ENCODE measurements around the gene PACS1. TPM values are rescaled to one million over a fixed set of nuclear protein-coding genes. Genes with fewer than 3 reads are reported as not detected.

PACS1 gene
- total RNA-seq, 2 experiments from 2014 or later = 76.3 to 78.3 TPM

DNA sequence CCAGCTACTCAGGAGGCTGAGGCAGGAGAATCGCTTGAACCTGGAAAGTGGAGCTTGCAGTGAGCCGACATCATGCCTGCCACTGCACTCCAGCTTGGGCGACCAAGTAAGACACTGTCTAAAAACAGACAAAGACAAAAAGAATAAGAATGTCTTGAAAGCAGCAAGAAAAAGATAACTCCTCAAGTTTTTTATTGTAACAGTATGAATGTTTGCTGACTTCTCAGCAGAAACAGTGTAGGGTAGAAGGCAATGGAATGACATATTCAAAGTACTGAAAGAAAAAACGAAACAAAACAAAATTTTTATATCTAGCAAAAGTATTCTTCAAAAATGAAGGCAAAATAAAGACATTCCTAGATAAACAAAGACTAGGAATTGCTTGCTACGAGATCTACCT lies 76.9 kb downstream of the PACS1 start:
- H3K9me3 Mint-ChIP-seq = no peaks in the 10 kb centered on the region
- ChIA-PET CTCF (no interaction called here), POLR2A (no interaction called here)
- intact Hi-C loops (cut with micrococcal nuclease) = no loop called here
- peaks cover 17% of the 10 kb centered on the region for H3K36me3 Mint-ChIP-seq (ENCODE audit: low read depth)
- DNase-seq (no peak), ATAC-seq (no peak)
- peaks cover 61% of the 10 kb centered on the region for H3K4me1 Mint-ChIP-seq (ENCODE audit: low read depth)
- no peaks in the 10 kb centered on the region for H3K27me3 Mint-ChIP-seq
- H3K27ac Mint-ChIP-seq = no peak overlapping the region
- H3K4me3 Mint-ChIP-seq = no peak overlapping the region
- TF ChIP-seq, protein P1, sequence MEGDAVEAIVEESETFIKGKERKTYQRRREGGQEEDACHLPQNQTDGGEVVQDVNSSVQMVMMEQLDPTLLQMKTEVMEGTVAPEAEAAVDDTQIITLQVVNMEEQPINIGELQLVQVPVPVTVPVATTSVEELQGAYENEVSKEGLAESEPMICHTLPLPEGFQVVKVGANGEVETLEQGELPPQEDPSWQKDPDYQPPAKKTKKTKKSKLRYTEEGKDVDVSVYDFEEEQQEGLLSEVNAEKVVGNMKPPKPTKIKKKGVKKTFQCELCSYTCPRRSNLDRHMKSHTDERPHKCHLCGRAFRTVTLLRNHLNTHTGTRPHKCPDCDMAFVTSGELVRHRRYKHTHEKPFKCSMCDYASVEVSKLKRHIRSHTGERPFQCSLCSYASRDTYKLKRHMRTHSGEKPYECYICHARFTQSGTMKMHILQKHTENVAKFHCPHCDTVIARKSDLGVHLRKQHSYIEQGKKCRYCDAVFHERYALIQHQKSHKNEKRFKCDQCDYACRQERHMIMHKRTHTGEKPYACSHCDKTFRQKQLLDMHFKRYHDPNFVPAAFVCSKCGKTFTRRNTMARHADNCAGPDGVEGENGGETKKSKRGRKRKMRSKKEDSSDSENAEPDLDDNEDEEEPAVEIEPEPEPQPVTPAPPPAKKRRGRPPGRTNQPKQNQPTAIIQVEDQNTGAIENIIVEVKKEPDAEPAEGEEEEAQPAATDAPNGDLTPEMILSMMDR (IDR thresholded peaks at IDR 0.05) = no peak

- intact Hi-C loops (cut with micrococcal nuclease) = no loop called here
- DNase-seq (no peak), ATAC-seq (no peak)
- TF ChIP-seq, protein P1 (IDR thresholded peaks at IDR 0.05) = no peak
- no peaks in the 10 kb centered on the region for H3K27me3 Mint-ChIP-seq
- H3K27ac Mint-ChIP-seq = no peak overlapping the region
- H3K4me3 Mint-ChIP-seq = no peak overlapping the region
- peaks cover 22% of the 10 kb centered on the region for H3K36me3 Mint-ChIP-seq (ENCODE audit: low read depth)
- peaks cover 48% of the 10 kb centered on the region for H3K4me1 Mint-ChIP-seq (ENCODE audit: low read depth)
- ChIA-PET POLR2A (no interaction called here), CTCF (interaction anchor here (1.1 to 2.6 kb wide), 4 partner anchors 9 to 105 kb away, joined by 3 to 11 read pairs (median 4); no protein-coding TSS in a partner anchor)
- peaks cover 2% of the 10 kb centered on the region for H3K9me3 Mint-ChIP-seq
These were observed 80.1 kb downstream of the PACS1 start for GRCh38 chr11:66150140-66150539.

DNA sequence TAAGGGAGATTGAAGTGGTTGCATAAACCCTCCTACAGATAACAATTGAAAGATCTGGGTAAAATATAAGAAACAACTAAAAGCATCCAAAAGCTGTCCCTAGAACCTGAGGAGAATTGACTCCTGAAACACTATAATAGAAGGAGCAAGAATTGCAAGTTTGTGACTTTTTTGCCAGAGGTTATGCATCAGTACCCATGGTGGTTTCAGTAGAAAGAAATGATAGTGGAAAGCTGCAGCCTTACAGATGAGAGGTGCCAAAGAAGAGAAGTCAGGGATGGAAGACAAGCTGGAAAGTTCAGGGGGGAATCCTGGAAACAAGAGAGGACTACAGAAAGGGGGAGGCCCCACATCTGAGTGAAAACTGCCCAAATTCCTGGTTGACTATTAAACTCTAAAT lies 80.7 kb downstream of the PACS1 start:
- H3K9me3 Mint-ChIP-seq = peaks cover 2% of the 10 kb centered on the region
- no peak overlapping the region for H3K4me3 Mint-ChIP-seq
- ATAC-seq (no peak), DNase-seq (no peak)
- no peaks in the 10 kb centered on the region for H3K27me3 Mint-ChIP-seq
- peaks cover 46% of the 10 kb centered on the region for H3K4me1 Mint-ChIP-seq (ENCODE audit: low read depth)
- intact Hi-C loops (cut with micrococcal nuclease) = no loop called here
- H3K27ac Mint-ChIP-seq = no peak overlapping the region
- ChIA-PET CTCF (interaction anchor here (1.1 to 2.6 kb wide), 5 partner anchors 9 to 106 kb away, joined by 3 to 11 read pairs (median 5); no protein-coding TSS in a partner anchor), POLR2A (interaction anchor here (1.7 kb wide), 1 partner anchor 15 kb away, joined by 4 read pairs; no protein-coding TSS in a partner anchor)
- H3K36me3 Mint-ChIP-seq (ENCODE audit: low read depth) = peaks cover 16% of the 10 kb centered on the region
- TF ChIP-seq, protein P1 (IDR thresholded peaks at IDR 0.05) = no peak

DNA sequence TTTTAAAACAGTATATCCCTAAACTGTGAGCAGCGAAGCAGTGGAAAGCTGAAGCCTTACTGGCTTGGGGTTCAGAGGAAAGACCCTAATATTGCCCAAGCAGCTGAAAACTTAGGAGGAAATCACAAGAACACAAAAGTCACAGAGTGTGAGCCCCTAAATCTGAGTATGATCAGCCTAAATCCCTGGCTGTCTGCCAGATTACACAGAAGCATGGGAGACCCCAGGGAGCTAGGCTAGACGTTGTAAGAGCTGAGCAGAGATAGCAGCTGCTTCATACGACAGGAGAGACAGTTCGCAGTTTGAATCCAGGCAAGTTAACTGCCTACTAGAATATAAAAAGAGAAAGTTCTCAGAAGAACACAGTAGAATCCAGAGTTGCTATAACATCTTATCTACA lies 81.2 kb downstream of the PACS1 start:
- Mint-ChIP-seq H3K4me1 (ENCODE audit: low read depth) (peaks cover 44% of the 10 kb centered on the region), H3K4me3 (no peak overlapping the region), H3K27ac (no peak overlapping the region), H3K36me3 (ENCODE audit: low read depth) (peaks cover 14% of the 10 kb centered on the region), H3K27me3 (no peaks in the 10 kb centered on the region), H3K9me3 (peaks cover 2% of the 10 kb centered on the region)
- intact Hi-C loops (cut with micrococcal nuclease) = no loop called here
- ATAC-seq (no peak), DNase-seq (no peak)
- ChIA-PET CTCF (interaction anchor here (1.1 to 2.6 kb wide), 5 partner anchors 8 to 106 kb away, joined by 3 to 11 read pairs (median 5); no protein-coding TSS in a partner anchor), POLR2A (interaction anchor here (1.7 kb wide), 1 partner anchor 15 kb away, joined by 4 read pairs; no protein-coding TSS in a partner anchor)
- TF ChIP-seq, protein P1 (IDR thresholded peaks at IDR 0.05) = no peak

DNA sequence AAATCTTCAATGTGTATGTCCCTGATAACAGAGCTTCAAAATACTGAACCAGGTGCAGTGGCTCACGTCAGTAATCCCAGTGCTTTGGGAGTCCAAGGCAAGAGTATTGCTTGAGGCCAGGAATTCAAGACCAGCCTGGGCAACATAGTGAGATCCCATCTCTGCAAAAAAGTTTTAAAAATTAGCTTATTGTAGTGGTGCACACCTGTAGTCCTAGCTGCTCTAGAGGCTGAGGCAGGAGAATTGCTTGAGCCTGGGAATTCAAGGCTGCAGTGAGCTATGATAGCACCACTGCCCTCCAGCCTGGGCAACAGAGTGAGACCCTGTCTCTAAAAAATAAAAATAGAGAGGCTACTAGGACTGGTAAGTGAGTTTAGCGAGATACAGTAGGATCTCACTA lies 84.0 kb downstream of the PACS1 start:
- H3K4me3 Mint-ChIP-seq = no peak overlapping the region
- ATAC-seq (no peak), DNase-seq (no peak)
- H3K9me3 Mint-ChIP-seq = peaks cover 2% of the 10 kb centered on the region
- H3K27me3 Mint-ChIP-seq = no peaks in the 10 kb centered on the region
- TF ChIP-seq, protein P1 (IDR thresholded peaks at IDR 0.05) = no peak
- intact Hi-C loops (cut with micrococcal nuclease) = no loop called here
- no peak overlapping the region for H3K27ac Mint-ChIP-seq
- CTCF ChIA-PET = interaction anchor here (1.2 kb wide), 1 partner anchor 86 kb away, joined by 5 read pairs; no protein-coding TSS in a partner anchor
- H3K36me3 Mint-ChIP-seq (ENCODE audit: low read depth) = peaks cover 12% of the 10 kb centered on the region
- H3K4me1 Mint-ChIP-seq (ENCODE audit: low read depth) = peaks cover 62% of the 10 kb centered on the region
- POLR2A ChIA-PET = no interaction called here

Data from activated CD8-positive, alpha-beta T cell treated with anti-CD3 and anti-CD28 coated beads for 36 hours (primary cell).